HG03521 (cell line): ENCODE results near the gene LCK.

Experiments
- ATAC-seq: cut with Tn5 transposase; IDR thresholded peaks from one replicate; pipeline ENCODE4 v1.9.1; 2021; ENCODE audit warnings: mild to moderate bottlenecking, moderate library complexity; ENCODE audit not compliant: unreplicated experiment

LCK gene

GRCh38 chr1:32250893-32251716, at the start of gene LCK:
LCK (plus strand) TSS chr1:32251265; CDS start chr1:32274330, 23,065 bp downstream.
- no peak for ATAC-seq

GRCh38 chr1:32204943-32205361, 46.1 kb upstream of the LCK start:
- no peak for ATAC-seq

GRCh38 chr1:32205401-32206370, 45.4 kb upstream of the LCK start, which contains the start of gene IQCC:
IQCC (plus strand) TSS chr1:32205671; CDS start chr1:32205682, 11 bp downstream.
- no peak for ATAC-seq

- no peak for ATAC-seq
Measured at GRCh38 chr1:32208469-32208868, 42.6 kb upstream of the LCK start.

- ATAC-seq = no peak
Measured at GRCh38 chr1:32208891-32209328, 42.2 kb upstream of the LCK start, which contains the start of gene DCDC2B. DCDC2B (plus strand) TSS chr1:32209089; CDS start chr1:32209094, 5 bp downstream.

- no peak for ATAC-seq
Measured at GRCh38 chr1:32215629-32216480, 35.2 kb upstream of the LCK start.

- ATAC-seq = no peak
Measured at GRCh38 chr1:32216566-32216965, 34.5 kb upstream of the LCK start.

- ATAC-seq = no peak
Measured at GRCh38 chr1:32219022-32219421, 32.0 kb upstream of the LCK start.

- no peak for ATAC-seq
Measured at GRCh38 chr1:32220746-32221580, 30.1 kb upstream of the LCK start.

- no peak for ATAC-seq
Measured at GRCh38 chr1:32221581-32221979, 29.5 kb upstream of the LCK start.

GRCh38 chr1:32221980-32222755, 28.9 kb upstream of the LCK start, which contains the start of the genes EIF3I and TMEM234:
EIF3I (plus strand) TSS chr1:32222407; CDS start chr1:32222442, 35 bp downstream.
TMEM234 (minus strand) TSS chr1:32222353; CDS start chr1:32222322, 31 bp downstream.
- ATAC-seq = peak; percentile 83

- no peak for ATAC-seq
Measured at GRCh38 chr1:32223683-32224082, 27.4 kb upstream of the LCK start.

GRCh38 chr1:32224285-32224684, 26.8 kb upstream of the LCK start:
- no peak for ATAC-seq

- no peak for ATAC-seq
Measured at GRCh38 chr1:32228771-32229170, 22.3 kb upstream of the LCK start.

- no peak for ATAC-seq
Measured at GRCh38 chr1:32231843-32232432, 19.1 kb upstream of the LCK start.

GRCh38 chr1:32232558-32233304, 18.3 kb upstream of the LCK start:
- no peak for ATAC-seq

GRCh38 chr1:32234792-32235191, 16.3 kb upstream of the LCK start:
- ATAC-seq = no peak
